Measurements from ENCODE around the gene ACOX2. TPM values are rescaled to one million over a fixed set of nuclear protein-coding genes. Genes with fewer than 3 reads are reported as not detected.

Gene ACOX2
- total and polyA plus RNA-seq, 2 of the 13 experiments (the other 11 are each of a cell fraction or from before 2014, with no cell fraction given), result 42.6 to 98.5 TPM

GRCh38 chr3:58463181-58463941 is 73.6 kb downstream of the ACOX2 start (continued):
- no peak for TF ChIP-seq NONO (IDR thresholded peaks at IDR 0.05)
- 0 out of 2 replicates have a peak, but pooled peaks have one; percentile 9 for TF ChIP-seq NONO (CRISPR knock-in tag; conservative IDR thresholded peaks at IDR 0.05)
- no peak; the same call in 1 of the 2 replicates for TF ChIP-seq ZBTB38 (CRISPR knock-in tag; IDR thresholded peaks at IDR 0.05)
- TF ChIP-seq REST (IDR thresholded peaks at IDR 0.05; ENCODE audit: borderline replicate concordance in 1 of 2, low read depth in 1 of 2, low read length in 2 of 2), result 0 out of 4 replicates have a peak, but pooled peaks of 1 of the 2 experiments have one; percentile 44
- TF ChIP-seq ISX (CRISPR knock-in tag; conservative IDR thresholded peaks at IDR 0.05), result no peak
- TF ChIP-seq SALL1 (CRISPR knock-in tag; IDR thresholded peaks at IDR 0.05), result peak; percentile 80
- 0 out of 2 replicates have a peak, but pooled peaks have one; percentile 28 for TF ChIP-seq HOXA5 (CRISPR knock-in tag; IDR thresholded peaks at IDR 0.05)
- TF ChIP-seq FOXO1 (CRISPR knock-in tag; IDR thresholded peaks at IDR 0.05), result 0 out of 2 replicates have a peak, but pooled peaks have one; percentile 40
- no peak for TF ChIP-seq TSC22D2 (CRISPR knock-in tag; IDR thresholded peaks at IDR 0.05; ENCODE audit: borderline replicate concordance)
- peak; percentile 77; the same call in 1 of the 2 replicates for TF ChIP-seq ZNF276 (CRISPR knock-in tag; IDR thresholded peaks at IDR 0.05; ENCODE audit: low read depth)
- TF ChIP-seq YEATS4 (CRISPR knock-in tag; IDR thresholded peaks at IDR 0.05; ENCODE audit: borderline replicate concordance), result 0 out of 2 replicates have a peak, but pooled peaks have one; percentile 40
- peak; percentile 41; the same call in 1 of the 2 replicates for TF ChIP-seq ARNTL (CRISPR knock-in tag; IDR thresholded peaks at IDR 0.05)
- TF ChIP-seq RAD51 (IDR thresholded peaks at IDR 0.05; ENCODE audit: borderline replicate concordance), result no peak
- TF ChIP-seq MIXL1 (CRISPR knock-in tag; IDR thresholded peaks at IDR 0.05), result 0 out of 2 replicates have a peak, but pooled peaks have one; percentile 1
- peak; percentile 73 for TF ChIP-seq MAX (IDR thresholded peaks at IDR 0.05)
- TF ChIP-seq KLF13 (CRISPR knock-in tag; IDR thresholded peaks at IDR 0.05), result no peak
- no peak for TF ChIP-seq MTERF4 (CRISPR knock-in tag; IDR thresholded peaks at IDR 0.05)
- TF ChIP-seq ZSCAN31 (CRISPR knock-in tag; IDR thresholded peaks at IDR 0.05; ENCODE audit: low read depth), result peak; percentile 72
- TF ChIP-seq TGIF2 (CRISPR knock-in tag; IDR thresholded peaks at IDR 0.05), result peak; percentile 29; the same call in 1 of the 2 replicates
- TF ChIP-seq FOXC1 (CRISPR knock-in tag; IDR thresholded peaks at IDR 0.05; ENCODE audit: borderline replicate concordance), result 0 out of 2 replicates have a peak, but pooled peaks have one; percentile 8
- peak; percentile 77 for TF ChIP-seq FOSL2 (CRISPR knock-in tag; IDR thresholded peaks at IDR 0.05)
- TF ChIP-seq SAP130 (CRISPR knock-in tag; IDR thresholded peaks at IDR 0.05; ENCODE audit: low read depth), result peak; percentile 68
- peak; percentile 41; the same call in 1 of the 2 replicates for TF ChIP-seq NCOR1 (IDR thresholded peaks at IDR 0.05; ENCODE audit: borderline replicate concordance, low read length)
- 0 out of 2 replicates have a peak, but pooled peaks have one; percentile 30 for TF ChIP-seq HMG20A (CRISPR knock-in tag; IDR thresholded peaks at IDR 0.05; ENCODE audit: borderline replicate concordance)
